HepG2 (cell line): ENCODE results near the gene DHCR7. TPM values are rescaled to one million over a fixed set of nuclear protein-coding genes. Genes with fewer than 3 reads are reported as not detected.

ENCODE experiments used
- PRPF4 ChIP-seq: fragments of 200-400 bp; formaldehyde crosslinking; IDR thresholded peaks from 2 replicates; pipeline ENCODE4 v1.6.1; 2016; ENCODE audit warnings: low read length, low read depth; ENCODE audit not compliant: poor library complexity, severe bottlenecking
- SOX5 ChIP-seq: IDR thresholded peaks from 2 replicates; pipeline ENCODE4 v1.6.1; 2016; ENCODE audit warnings: borderline replicate concordance
- ZEB1 ChIP-seq: IDR thresholded peaks from 2 replicates; pipeline ENCODE4 v1.6.1; 2012; ENCODE audit warnings: mild to moderate bottlenecking, low read depth, inconsistent platforms; ENCODE audit not compliant: insufficient replicate concordance
- ZNF432 ChIP-seq: sonication (generic); formaldehyde crosslinking; IDR thresholded peaks from 2 replicates; pipeline ENCODE4 v1.5.0; 2020; ENCODE audit warnings: missing genetic modification reagents, mild to moderate bottlenecking, borderline replicate concordance
- ZNF546 ChIP-seq: sonication (generic); formaldehyde crosslinking; conservative IDR thresholded peaks from 2 replicates; pipeline ENCODE4 v1.8.1; 2023; ENCODE audit warnings: mild to moderate bottlenecking, missing genetic modification reagents
- ZNF577 ChIP-seq: sonication (generic); formaldehyde crosslinking; IDR thresholded peaks from 2 replicates; pipeline ENCODE4 v1.4.0; 2020; ENCODE audit warnings: mild to moderate bottlenecking, low read depth, missing genetic modification reagents, borderline replicate concordance
- polyA plus RNA-seq, 8 experiments: library from polyadenylated mRNA; depleted of rRNA in 3 of 8; stranded (reverse) in 7 of 8; unstranded in 1 of 8; fragments of >200 nt; fragmentation: Illumina TruSeq in 4 of 8; extraction: Trizol in 4 of 8; gene quantifications; 2 replicates each; pipeline versions ENCODE4 v1.2.1 to v1.2.3, GENCODE V29; 2011 to 2016; ENCODE audit warnings: low read depth in 4 of 8, missing spikeins in 1 of 8, mixed read lengths in 1 of 8; ENCODE audit not compliant: insufficient read depth in 1 of 8
- total RNA-seq, 5 experiments: library from RNA; depleted of rRNA; stranded (reverse); fragments of >200 nt; fragmentation: Illumina TruSeq; extraction: Trizol; gene quantifications; 2 replicates each; pipeline ENCODE4 v1.2.3, GENCODE V29; 2016; ENCODE audit warnings: low read depth in 1 of 5
- TF ChIP-seq, protein P1 (sequence below): sonication (generic); formaldehyde crosslinking; IDR thresholded peaks from 2 replicates; pipeline ENCODE4 v1.5.1; 2020; ENCODE audit warnings: mild to moderate bottlenecking, moderate library complexity, missing genetic modification reagents
- TF ChIP-seq, protein P2 (sequence below): IDR thresholded peaks from 2 replicates; pipeline ENCODE4 v1.6.1; 2012; ENCODE audit warnings: low read depth, low read length, improper control_type of control experiment
- TF ChIP-seq, protein P3 (sequence below): sonication (generic); formaldehyde crosslinking; IDR thresholded peaks from 2 replicates; pipeline ENCODE4; 2020; ENCODE audit warnings: missing genetic modification reagents, mild to moderate bottlenecking, borderline replicate concordance
- TF ChIP-seq, protein P4 (sequence below): sonication (generic); formaldehyde crosslinking; IDR thresholded peaks from 2 replicates; pipeline ENCODE4 v1.8.1; 2023; ENCODE audit warnings: missing genetic modification reagents, inconsistent platforms, borderline replicate concordance

DHCR7 gene
- total and polyA plus RNA-seq, 2 of the 13 experiments (the other 11 are each of a cell fraction or from before 2014, with no cell fraction given), result 96.0 to 143 TPM

DNA sequence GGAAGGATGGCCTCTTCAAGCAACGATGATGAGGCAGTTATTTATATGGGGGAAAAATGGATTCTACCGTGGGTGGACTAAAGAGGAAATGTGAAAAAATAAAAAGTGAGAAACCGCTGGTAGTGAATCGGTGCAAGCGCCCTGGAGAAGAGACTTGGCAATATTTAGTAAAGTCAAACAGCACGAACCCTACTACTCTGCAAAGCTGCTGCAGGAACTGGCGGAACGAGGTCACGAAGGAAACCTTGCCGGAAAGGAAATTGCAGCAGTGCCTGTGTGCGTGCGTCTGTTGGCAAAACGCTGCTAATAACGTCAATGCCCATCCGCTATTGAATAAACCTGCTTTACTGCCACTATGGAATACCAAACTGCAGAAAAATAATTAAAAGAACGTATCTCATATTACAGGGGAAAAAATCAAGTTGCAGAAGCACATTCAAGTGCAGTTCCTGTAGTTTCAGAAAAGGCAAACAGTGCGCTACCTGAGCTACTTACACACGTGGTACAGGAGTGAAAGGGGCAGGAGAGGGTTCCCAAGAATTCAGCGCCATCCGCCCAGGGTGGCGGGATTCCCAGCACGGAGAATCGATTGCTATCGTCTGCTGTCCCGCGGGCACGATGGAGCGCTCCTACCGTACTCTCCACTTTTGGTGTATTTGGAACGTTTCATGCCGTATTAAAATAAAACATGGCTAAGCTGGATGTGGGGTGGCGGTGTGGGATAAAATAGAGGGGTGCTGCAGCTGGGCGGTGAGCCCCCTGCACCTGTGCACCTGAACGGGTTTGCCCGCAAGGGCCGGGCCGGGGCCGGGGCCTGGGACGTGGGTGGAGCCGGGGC, 4.2 kb upstream of the DHCR7 start (continued):
- TF ChIP-seq, protein P1, sequence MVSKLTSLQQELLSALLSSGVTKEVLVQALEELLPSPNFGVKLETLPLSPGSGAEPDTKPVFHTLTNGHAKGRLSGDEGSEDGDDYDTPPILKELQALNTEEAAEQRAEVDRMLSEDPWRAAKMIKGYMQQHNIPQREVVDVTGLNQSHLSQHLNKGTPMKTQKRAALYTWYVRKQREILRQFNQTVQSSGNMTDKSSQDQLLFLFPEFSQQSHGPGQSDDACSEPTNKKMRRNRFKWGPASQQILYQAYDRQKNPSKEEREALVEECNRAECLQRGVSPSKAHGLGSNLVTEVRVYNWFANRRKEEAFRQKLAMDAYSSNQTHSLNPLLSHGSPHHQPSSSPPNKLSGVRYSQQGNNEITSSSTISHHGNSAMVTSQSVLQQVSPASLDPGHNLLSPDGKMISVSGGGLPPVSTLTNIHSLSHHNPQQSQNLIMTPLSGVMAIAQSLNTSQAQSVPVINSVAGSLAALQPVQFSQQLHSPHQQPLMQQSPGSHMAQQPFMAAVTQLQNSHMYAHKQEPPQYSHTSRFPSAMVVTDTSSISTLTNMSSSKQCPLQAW (CRISPR knock-in tag), result peak; percentile 68
- TF ChIP-seq, protein P2, sequence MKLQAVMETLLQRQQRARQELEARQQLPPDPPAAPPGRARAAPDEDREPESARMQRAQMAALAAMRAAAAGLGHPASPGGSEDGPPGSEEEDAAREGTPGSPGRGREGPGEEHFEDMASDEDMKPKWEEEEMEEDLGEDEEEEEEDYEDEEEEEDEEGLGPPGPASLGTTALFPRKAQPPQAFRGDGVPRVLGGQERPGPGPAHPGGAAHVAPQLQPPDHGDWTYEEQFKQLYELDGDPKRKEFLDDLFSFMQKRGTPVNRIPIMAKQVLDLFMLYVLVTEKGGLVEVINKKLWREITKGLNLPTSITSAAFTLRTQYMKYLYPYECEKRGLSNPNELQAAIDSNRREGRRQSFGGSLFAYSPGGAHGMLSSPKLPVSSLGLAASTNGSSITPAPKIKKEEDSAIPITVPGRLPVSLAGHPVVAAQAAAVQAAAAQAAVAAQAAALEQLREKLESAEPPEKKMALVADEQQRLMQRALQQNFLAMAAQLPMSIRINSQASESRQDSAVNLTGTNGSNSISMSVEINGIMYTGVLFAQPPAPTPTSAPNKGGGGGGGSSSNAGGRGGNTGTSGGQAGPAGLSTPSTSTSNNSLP, result no peak
- peak; percentile 85 for TF ChIP-seq PRPF4
- TF ChIP-seq, protein P3, sequence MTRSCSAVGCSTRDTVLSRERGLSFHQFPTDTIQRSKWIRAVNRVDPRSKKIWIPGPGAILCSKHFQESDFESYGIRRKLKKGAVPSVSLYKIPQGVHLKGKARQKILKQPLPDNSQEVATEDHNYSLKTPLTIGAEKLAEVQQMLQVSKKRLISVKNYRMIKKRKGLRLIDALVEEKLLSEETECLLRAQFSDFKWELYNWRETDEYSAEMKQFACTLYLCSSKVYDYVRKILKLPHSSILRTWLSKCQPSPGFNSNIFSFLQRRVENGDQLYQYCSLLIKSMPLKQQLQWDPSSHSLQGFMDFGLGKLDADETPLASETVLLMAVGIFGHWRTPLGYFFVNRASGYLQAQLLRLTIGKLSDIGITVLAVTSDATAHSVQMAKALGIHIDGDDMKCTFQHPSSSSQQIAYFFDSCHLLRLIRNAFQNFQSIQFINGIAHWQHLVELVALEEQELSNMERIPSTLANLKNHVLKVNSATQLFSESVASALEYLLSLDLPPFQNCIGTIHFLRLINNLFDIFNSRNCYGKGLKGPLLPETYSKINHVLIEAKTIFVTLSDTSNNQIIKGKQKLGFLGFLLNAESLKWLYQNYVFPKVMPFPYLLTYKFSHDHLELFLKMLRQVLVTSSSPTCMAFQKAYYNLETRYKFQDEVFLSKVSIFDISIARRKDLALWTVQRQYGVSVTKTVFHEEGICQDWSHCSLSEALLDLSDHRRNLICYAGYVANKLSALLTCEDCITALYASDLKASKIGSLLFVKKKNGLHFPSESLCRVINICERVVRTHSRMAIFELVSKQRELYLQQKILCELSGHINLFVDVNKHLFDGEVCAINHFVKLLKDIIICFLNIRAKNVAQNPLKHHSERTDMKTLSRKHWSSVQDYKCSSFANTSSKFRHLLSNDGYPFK (CRISPR knock-in tag), result no peak
- TF ChIP-seq, protein P4, sequence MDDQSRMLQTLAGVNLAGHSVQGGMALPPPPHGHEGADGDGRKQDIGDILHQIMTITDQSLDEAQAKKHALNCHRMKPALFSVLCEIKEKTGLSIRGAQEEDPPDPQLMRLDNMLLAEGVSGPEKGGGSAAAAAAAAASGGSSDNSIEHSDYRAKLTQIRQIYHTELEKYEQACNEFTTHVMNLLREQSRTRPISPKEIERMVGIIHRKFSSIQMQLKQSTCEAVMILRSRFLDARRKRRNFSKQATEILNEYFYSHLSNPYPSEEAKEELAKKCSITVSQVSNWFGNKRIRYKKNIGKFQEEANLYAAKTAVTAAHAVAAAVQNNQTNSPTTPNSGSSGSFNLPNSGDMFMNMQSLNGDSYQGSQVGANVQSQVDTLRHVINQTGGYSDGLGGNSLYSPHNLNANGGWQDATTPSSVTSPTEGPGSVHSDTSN (CRISPR knock-in tag), result no peak
- TF ChIP-seq ZEB1, result peak; percentile 31
- TF ChIP-seq SOX5 (CRISPR knock-in tag), result no peak
- no peak for TF ChIP-seq ZNF577
- TF ChIP-seq ZNF432, result no peak
- TF ChIP-seq ZNF546 (CRISPR knock-in tag), result 0 out of 2 replicates have a peak, but pooled peaks have one; percentile 46
